DMS153 treated with DMSO at 0.1 percent for 48 hours (cell line): ENCODE results near the gene PDZRN3.

Experiments
- DNase-seq: peaks from one replicate; lab custom pipeline; 2025; ENCODE audit not compliant: unreplicated experiment; lab: John Stamatoyannopoulos, UW

Gene PDZRN3

GRCh38 chr3:73497646-73498406 is 126.9 kb downstream of the PDZRN3 start:
- no peak for DNase-seq

GRCh38 chr3:73493543-73494308 is 131.0 kb downstream of the PDZRN3 start:
- DNase-seq: no peak

GRCh38 chr3:73492186-73492585 is 132.6 kb downstream of the PDZRN3 start:
- no peak for DNase-seq

- no peak for DNase-seq
Observed at GRCh38 chr3:73491287-73491662, 133.5 kb downstream of the PDZRN3 start.

- DNase-seq: no peak
Observed at GRCh38 chr3:73490453-73491286, 134.1 kb downstream of the PDZRN3 start.

- no peak for DNase-seq
Observed at GRCh38 chr3:73485877-73486330, 138.8 kb downstream of the PDZRN3 start.

GRCh38 chr3:73484656-73485248 is 140.0 kb downstream of the PDZRN3 start:
- DNase-seq: no peak

- no peak for DNase-seq
Observed at GRCh38 chr3:73481888-73482287, 142.9 kb downstream of the PDZRN3 start.

GRCh38 chr3:73480187-73480672 is 144.5 kb downstream of the PDZRN3 start:
- no peak for DNase-seq

- DNase-seq: no peak
Observed at GRCh38 chr3:73479325-73479724, 145.4 kb downstream of the PDZRN3 start.

GRCh38 chr3:73478858-73479257 is 145.9 kb downstream of the PDZRN3 start:
- no peak for DNase-seq

- DNase-seq: no peak
Observed at GRCh38 chr3:73475717-73476116, 149.0 kb downstream of the PDZRN3 start.

GRCh38 chr3:73475175-73475574 is 149.6 kb downstream of the PDZRN3 start:
- DNase-seq: no peak

GRCh38 chr3:73474619-73475018 is 150.1 kb downstream of the PDZRN3 start:
- DNase-seq: no peak

GRCh38 chr3:73473898-73474416 is 150.8 kb downstream of the PDZRN3 start:
- DNase-seq: no peak

GRCh38 chr3:73473181-73473897 is 151.4 kb downstream of the PDZRN3 start:
- no peak for DNase-seq

- no peak for DNase-seq
Observed at GRCh38 chr3:73471986-73472787, 152.6 kb downstream of the PDZRN3 start.

- no peak for DNase-seq
Observed at GRCh38 chr3:73470860-73471259, 153.9 kb downstream of the PDZRN3 start.

GRCh38 chr3:73469331-73469730 is 155.4 kb downstream of the PDZRN3 start:
- no peak for DNase-seq
